K562 (cell line): ENCODE measurements around the gene DIO3.

Source experiments
- ATF1 ChIP-seq, 2 experiments: fragments of 450-650 bp in 1 of 2; IDR thresholded peaks; 2 replicates each; pipeline ENCODE4 v1.6.1; 2016; ENCODE audit warnings: missing compliant biosample characterization in 1 of 2, missing genetic modification characterization in 1 of 2
- CC2D1A ChIP-seq: fragments of 450-650 bp; IDR thresholded peaks from 2 replicates; pipeline ENCODE4 v1.6.1; 2017; ENCODE audit warnings: mild to moderate bottlenecking
- CTCF ChIP-seq, 3 experiments: IDR thresholded peaks in 2 of 3; conservative IDR thresholded peaks in 1 of 3; 2 replicates each; pipeline ENCODE4 v1.5.1; 2011 to 2012; ENCODE audit warnings: low read length in 3 of 3, mild to moderate bottlenecking in 3 of 3, control low read depth in 2 of 3, improper control_type of control experiment in 1 of 3, inconsistent platforms in 1 of 3, low read depth in 1 of 3, mixed read lengths in 1 of 3, moderate library complexity in 1 of 3; ENCODE audit not compliant: insufficient read depth in 2 of 3
- EZH2 ChIP-seq: IDR thresholded peaks from 2 replicates; pipeline ENCODE4 v1.6.1; 2012; ENCODE audit warnings: low read depth, mild to moderate bottlenecking, inconsistent platforms, low read length, borderline replicate concordance
- HNRNPL ChIP-seq: fragments of 200-400 bp; formaldehyde crosslinking; IDR thresholded peaks from 2 replicates; pipeline ENCODE4 v1.6.1; 2017; ENCODE audit warnings: low read depth, mild to moderate bottlenecking, low read length
- NCOA2 ChIP-seq, 2 experiments: fragments of 450-650 bp; IDR thresholded peaks; 2 replicates each; pipeline ENCODE4 v1.6.1; 2018; ENCODE audit warnings: mild to moderate bottlenecking in 2 of 2, moderate library complexity in 1 of 2; ENCODE audit not compliant: partially characterized antibody in 2 of 2
- NEUROD1 ChIP-seq: fragments of 150-350 bp; IDR thresholded peaks from 2 replicates; pipeline ENCODE4 v1.6.1; 2014; ENCODE audit warnings: borderline replicate concordance, low read length, low read depth; ENCODE audit not compliant: partially characterized antibody
- PHB2 ChIP-seq: fragments of 450-650 bp; IDR thresholded peaks from 2 replicates; pipeline ENCODE4 v1.6.1; 2017; ENCODE audit warnings: low read depth
- SIN3B ChIP-seq: fragments of 450-650 bp; IDR thresholded peaks from 2 replicates; pipeline ENCODE4 v1.6.1; 2017; ENCODE audit warnings: low read depth, mild to moderate bottlenecking, moderate library complexity
- ZNF384 ChIP-seq: IDR thresholded peaks from 2 replicates; pipeline ENCODE4 v1.6.1; 2012; ENCODE audit warnings: low read depth, low read length, improper control_type of control experiment

GRCh38 chr14:101584055-101584859 lies 23.0 kb downstream of the DIO3 start:
- TF ChIP-seq ZNF384 = no peak
- no peak for TF ChIP-seq CTCF (IDR thresholded peaks at IDR 0.05 in 2 of 3, conservative IDR thresholded peaks at IDR 0.05 in 1 of 3; ENCODE audit: insufficient read depth in 2 of 3, low read depth in 1 of 3, low read length in 3 of 3)
- TF ChIP-seq PHB2 = no peak
- no peak for TF ChIP-seq HNRNPL
- no peak for TF ChIP-seq ATF1 (CRISPR knock-in tag; IDR thresholded peaks at IDR 0.05)
- TF ChIP-seq ATF1 (tag; IDR thresholded peaks at IDR 0.05) = 0 out of 2 replicates have a peak, but pooled peaks have one; percentile 17
- no peak for TF ChIP-seq SIN3B
- no peak for TF ChIP-seq NCOA2 (IDR thresholded peaks at IDR 0.05; ENCODE audit: partially characterized antibody in 2 of 2)
- TF ChIP-seq CC2D1A = 0 out of 2 replicates have a peak, but pooled peaks have one; percentile 41
- TF ChIP-seq EZH2 = no peak
- TF ChIP-seq NEUROD1 = no peak
